Cerebellar nuclear complex (tissue), 1 donor: ENCODE data around the gene ZFAND2A.
"Not testable (repeated sequence)": the region's sequence is repeated elsewhere in the genome, so short reads cannot be mapped to it uniquely, and the experiment has no call there.

Experiments used
- DNase-seq, 2 experiments: peaks; one replicate each; lab custom pipeline; 2025; lab: John Stamatoyannopoulos, UW

ZFAND2A gene

GRCh38 chr7:1124164-1124563 is 35.8 kb downstream of the ZFAND2A start:
- no peak for DNase-seq

DNA sequence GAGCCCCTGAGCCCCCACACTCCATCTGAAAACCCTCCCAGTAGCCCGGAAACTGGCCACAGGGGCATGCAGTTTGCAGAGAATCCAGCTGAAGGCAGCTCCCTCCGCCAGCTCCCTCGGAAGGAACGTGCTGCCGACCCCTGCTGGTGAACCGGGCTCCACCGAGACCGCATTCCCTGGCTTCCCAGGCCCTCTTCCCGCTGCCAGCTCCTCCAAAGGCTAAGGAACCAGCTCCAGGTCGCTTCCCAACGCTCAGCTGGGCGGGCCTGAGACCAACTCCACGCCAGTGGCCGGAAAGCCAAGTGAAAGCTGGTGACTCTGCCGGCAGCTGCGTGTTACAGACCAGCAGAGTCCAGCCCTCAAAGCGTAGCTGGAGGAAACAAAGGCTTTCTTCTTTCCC is 36.3 kb downstream of the ZFAND2A start:
- DNase-seq: no peak

- no peak for DNase-seq
These were observed 37.0 kb downstream of the ZFAND2A start for GRCh38 chr7:1122832-1123501.

DNA sequence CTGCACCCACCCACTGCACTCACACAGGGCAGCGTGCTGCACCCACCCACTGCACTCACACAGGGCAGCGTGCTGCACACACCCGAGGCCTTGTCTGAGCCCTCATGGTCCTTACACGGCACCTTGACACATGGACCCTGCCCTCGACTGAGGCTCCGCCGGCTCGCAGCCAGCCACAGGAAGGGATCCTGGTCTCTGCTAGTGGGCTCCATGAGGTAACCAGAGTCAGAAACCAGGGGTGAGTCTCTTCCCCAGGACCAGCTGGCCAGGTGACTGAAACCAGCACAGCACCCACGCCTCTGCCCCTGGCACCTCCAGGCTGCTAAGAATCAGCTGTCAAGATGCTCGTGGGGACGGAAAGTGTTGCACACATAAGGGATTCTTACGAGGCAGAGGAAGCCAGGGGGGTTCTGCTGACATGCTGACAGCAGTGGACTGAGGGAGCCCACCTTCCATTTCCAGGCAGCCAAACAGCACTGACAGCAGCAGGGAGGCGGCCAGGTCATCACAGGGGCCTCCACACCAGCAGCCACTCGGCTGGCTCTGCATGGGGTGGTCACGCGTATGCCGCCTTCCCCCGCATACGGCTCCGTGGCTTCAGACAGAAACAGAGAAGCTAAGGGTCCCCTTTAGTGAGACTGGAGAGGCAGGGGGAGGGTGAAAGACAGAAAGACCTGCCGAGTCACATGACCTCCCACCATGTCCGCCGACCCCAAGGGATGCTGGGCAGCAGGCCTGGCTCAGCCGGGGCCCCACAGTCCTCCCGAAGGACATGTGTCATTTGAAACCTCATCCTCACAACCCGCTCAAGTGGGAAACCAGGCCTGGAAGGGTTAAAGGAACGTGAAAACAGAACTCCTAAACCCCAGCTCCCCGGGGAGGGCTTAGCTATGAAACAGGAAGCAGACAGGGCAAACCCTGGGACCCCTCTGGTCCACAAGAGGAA is 37.8 kb downstream of the ZFAND2A start:
- DNase-seq: no peak

DNA sequence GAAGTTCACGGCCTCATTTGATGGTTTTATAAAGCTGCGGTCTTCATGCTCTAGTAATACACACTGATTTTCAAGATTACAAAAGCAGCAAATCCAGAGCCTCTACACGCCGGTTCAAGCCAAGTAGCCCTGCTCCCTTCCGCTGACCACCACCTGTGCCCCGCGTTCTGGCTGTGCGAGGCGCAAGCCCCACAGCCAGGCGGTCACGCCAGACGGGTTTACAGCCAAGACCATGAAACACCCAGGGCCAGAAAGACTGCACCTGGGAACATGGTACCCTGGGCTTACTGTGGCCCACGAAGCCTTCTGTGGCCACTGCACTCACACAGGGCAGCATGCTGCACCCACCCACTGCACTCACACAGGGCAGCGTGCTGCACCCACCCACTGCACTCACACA is 38.5 kb downstream of the ZFAND2A start:
- no peak for DNase-seq

GRCh38 chr7:1120791-1121190 is 39.2 kb downstream of the ZFAND2A start:
- DNase-seq: no peak

- no peak for DNase-seq
These were observed 40.8 kb downstream of the ZFAND2A start for GRCh38 chr7:1119201-1119600.

GRCh38 chr7:1117321-1117928 is 42.6 kb downstream of the ZFAND2A start:
- DNase-seq: no peak

GRCh38 chr7:1116383-1117008 is 43.5 kb downstream of the ZFAND2A start:
- not testable (repeated sequence) for DNase-seq

DNA sequence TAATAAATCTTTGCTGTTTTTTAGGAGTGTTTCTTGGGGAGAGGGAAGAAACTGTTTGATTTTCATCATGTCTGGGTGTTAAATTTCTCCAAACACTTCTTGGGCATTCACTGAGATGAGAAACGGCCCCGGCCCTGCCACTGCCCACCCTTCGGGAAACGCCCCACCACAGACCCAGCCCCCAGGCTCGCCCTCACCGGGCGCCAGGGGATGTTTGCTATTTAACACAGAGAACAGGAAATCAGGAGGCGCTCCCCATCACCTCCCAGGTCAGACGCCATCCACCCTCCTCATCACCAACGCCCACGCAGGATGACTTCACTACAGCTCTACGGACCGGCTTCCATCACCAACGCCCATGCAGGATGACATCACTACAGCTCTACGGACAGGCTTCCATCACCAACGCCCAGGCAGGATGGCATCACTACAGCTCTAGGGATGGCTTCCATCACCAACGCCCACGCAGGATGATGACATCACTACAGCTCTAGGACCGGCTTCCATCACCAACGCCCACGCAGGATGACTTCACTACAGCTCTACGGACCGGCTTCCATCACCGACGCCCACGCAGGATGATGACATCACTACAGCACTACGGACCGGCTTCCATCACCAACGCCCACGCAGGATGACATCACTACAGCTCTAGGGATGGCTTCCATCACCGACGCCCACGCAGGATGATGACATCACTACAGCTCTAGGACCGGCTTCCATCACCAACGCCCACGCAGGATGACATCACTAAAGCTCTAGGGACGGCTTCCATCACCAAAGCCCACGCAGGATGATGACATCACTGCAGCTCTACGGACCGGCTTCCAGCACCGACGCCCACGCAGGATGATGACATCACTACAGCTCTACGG is 44.6 kb downstream of the ZFAND2A start:
- DNase-seq: not testable (repeated sequence)

DNA sequence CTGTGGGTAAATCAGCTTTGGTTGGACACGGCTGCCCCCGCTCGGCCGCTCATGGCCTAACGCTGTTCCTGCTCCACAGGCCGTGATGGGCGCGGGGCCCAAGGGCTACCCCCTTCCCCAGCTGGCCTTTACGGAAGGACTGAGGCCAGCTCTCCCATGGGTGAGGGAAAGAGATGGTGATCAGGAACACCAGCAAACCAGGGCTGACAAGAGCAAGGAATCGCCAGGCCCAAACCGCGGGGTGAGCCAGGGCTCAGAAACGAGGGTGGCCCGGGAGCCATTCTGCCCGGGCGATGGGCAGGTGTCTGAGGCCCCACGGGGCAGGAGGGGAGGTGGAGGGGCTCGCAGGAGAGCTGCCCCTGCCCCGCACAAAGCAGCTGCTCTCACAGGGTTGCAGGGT is 45.5 kb downstream of the ZFAND2A start:
- DNase-seq: no peak

DNA sequence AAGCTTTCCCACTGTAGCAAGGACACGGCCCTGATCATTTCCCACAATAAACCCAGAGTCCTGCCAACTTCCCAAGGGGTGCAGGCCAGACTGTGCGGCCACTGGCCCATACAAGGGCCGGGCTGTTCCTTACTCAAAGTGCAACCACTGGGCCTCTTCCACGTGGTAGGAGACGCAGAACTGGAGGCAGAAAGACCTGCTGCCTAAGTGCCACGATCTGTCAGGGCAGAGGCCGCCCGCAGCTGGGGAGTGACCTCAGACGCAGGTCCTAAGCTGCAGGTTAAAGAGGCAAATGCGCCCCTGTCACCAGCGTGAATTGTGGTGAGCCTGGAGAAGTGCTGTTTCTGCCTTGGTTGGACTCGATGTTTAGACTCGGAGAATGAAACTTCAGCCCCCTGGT is 45.9 kb downstream of the ZFAND2A start:
- DNase-seq: no peak

- peak in 1 of 2 experiments; percentile 28 for DNase-seq
These were observed 46.5 kb downstream of the ZFAND2A start for GRCh38 chr7:1113548-1113885.

GRCh38 chr7:1112625-1113547 is 47.1 kb downstream of the ZFAND2A start:
- DNase-seq: no peak

DNA sequence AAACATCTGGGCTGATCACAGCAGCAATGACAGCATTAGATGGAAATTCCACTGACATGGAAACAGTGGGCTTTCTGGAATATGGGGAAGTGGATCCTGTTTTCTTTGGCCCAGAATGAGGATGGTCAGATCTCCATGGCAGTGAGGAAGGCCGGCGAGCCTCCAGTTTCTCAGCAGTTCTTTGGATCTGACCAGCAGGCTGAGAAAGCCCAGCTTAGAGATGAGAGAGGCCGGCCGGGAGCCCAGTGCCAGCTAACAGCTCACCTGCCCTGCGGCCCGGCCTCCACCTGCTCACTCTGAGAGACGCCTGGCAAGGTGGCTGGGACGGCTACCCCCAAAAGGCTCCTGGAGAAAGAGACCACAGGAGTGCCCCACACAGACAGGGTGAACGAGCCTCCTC is 47.9 kb downstream of the ZFAND2A start:
- DNase-seq: no peak

- no peak for DNase-seq
These were observed 48.8 kb downstream of the ZFAND2A start for GRCh38 chr7:1111156-1111555.

GRCh38 chr7:1110358-1110757 is 49.6 kb downstream of the ZFAND2A start:
- no peak for DNase-seq

DNA sequence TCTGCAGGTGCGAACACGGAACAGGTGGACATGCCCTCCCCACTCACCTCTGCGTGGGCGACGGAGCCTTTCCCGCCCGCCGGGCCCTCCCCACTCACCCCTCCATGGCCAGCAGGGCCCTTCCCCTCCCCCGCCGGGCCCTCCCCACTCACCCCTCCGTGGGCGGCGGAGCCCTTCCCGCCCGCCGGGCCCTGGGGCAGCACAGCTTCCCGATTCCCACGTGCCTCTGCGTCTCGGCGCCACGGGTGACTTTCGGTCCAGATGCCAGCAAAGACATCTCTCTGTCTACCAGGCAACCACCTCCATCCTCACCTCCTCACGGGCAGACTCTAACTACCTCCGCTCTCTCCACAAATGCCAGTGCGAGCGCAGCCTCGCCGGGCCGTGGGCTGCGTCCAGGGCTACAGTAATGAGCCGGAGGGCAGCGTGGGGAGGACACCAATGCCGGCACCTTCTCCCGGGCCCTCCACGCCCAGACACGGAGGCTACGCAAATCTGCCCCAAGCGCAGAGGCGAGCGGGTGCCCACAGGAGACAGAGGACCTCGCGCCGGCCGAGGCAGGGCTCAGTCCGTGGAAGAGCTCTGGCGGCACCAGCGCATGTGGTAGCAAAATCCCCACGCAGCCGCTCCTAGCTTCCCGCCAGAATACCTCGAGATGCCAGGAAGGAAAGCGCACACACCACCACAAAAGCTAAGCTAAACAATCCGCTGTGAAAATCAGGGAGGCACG is 50.2 kb downstream of the ZFAND2A start:
- no peak for DNase-seq

GRCh38 chr7:1108264-1108920 is 51.6 kb downstream of the ZFAND2A start:
- DNase-seq: no peak
